T-helper 2 cell treated with Interferon-gamma antibody and Interleukin-4, amounts not matched to agents 5 μg/mL and 100 μg/mL, for 36 hours (primary cell): Measurements from ENCODE around the gene SLC35E2B.

Experiments used
- DNase-seq: peaks from one replicate; pipeline ENCODE4 v3.0.0; 2021; ENCODE audit warnings: low spot score
- H3K27ac Mint-ChIP-seq: one replicate; pipeline ENCODE4 v1.8.0; 2021; ENCODE audit warnings: mild to moderate bottlenecking, mixed read lengths
- H3K27me3 Mint-ChIP-seq: one replicate; pipeline ENCODE4 v1.8.0; 2021; ENCODE audit warnings: low read depth, mixed read lengths
- H3K36me3 Mint-ChIP-seq: one replicate; pipeline ENCODE4 v1.8.0; 2021; ENCODE audit warnings: low read depth, mixed read lengths
- H3K4me1 Mint-ChIP-seq: one replicate; pipeline ENCODE4 v1.8.0; 2021; ENCODE audit warnings: low read depth, mixed read lengths
- H3K4me3 Mint-ChIP-seq: one replicate; pipeline ENCODE4 v1.8.0; 2022; ENCODE audit warnings: mild to moderate bottlenecking, moderate library complexity, mixed read lengths
- H3K9me3 Mint-ChIP-seq: one replicate; pipeline ENCODE4 v1.8.0; 2021; ENCODE audit warnings: mixed read lengths

SLC35E2B gene

GRCh38 chr1:1630191-1630964 lies 62.2 kb downstream of the SLC35E2B start:
- Mint-ChIP-seq H3K36me3 (peaks cover 2% of the 10 kb centered on the region), H3K27ac (peak overlapping the region; percentile 90)

GRCh38 chr1:1629430-1630190 lies 63.0 kb downstream of the SLC35E2B start:
- peak overlapping the region; percentile 48 for H3K4me3 Mint-ChIP-seq
- H3K27ac Mint-ChIP-seq, result peak overlapping the region; percentile 86
- no peak for DNase-seq
- H3K9me3 Mint-ChIP-seq, result no peaks in the 10 kb centered on the region
- H3K4me1 Mint-ChIP-seq, result peaks cover 2% of the 10 kb centered on the region
- H3K36me3 Mint-ChIP-seq, result peaks cover 2% of the 10 kb centered on the region
- peaks cover 4% of the 10 kb centered on the region for H3K27me3 Mint-ChIP-seq

More at GRCh38 chr1:1630191-1630964, 62.2 kb downstream of the SLC35E2B start:
- Mint-ChIP-seq H3K27me3 (peaks cover 4% of the 10 kb centered on the region), H3K4me1 (peaks cover 2% of the 10 kb centered on the region), H3K9me3 (no peaks in the 10 kb centered on the region), H3K4me3 (peak overlapping the region; percentile 83)
- peak; percentile 93 for DNase-seq

- no peak overlapping the region for H3K4me3 Mint-ChIP-seq
- DNase-seq, result no peak
- H3K4me1 Mint-ChIP-seq, result peaks cover 2% of the 10 kb centered on the region
- H3K27ac Mint-ChIP-seq, result no peak overlapping the region
- H3K27me3 Mint-ChIP-seq, result peaks cover 4% of the 10 kb centered on the region
- H3K9me3 Mint-ChIP-seq, result no peaks in the 10 kb centered on the region
- peaks cover 2% of the 10 kb centered on the region for H3K36me3 Mint-ChIP-seq
These were observed 63.7 kb downstream of the SLC35E2B start for GRCh38 chr1:1628754-1629429.

GRCh38 chr1:1627829-1628753 lies 64.5 kb downstream of the SLC35E2B start:
- H3K27ac Mint-ChIP-seq, result no peak overlapping the region
- H3K27me3 Mint-ChIP-seq, result peaks cover 4% of the 10 kb centered on the region
- H3K9me3 Mint-ChIP-seq, result no peaks in the 10 kb centered on the region
- peaks cover 2% of the 10 kb centered on the region for H3K36me3 Mint-ChIP-seq
- DNase-seq, result no peak
- peaks cover 2% of the 10 kb centered on the region for H3K4me1 Mint-ChIP-seq
- no peak overlapping the region for H3K4me3 Mint-ChIP-seq

GRCh38 chr1:1627261-1627828 lies 65.2 kb downstream of the SLC35E2B start:
- Mint-ChIP-seq H3K36me3 (peaks cover 2% of the 10 kb centered on the region), H3K27ac (no peak overlapping the region), H3K27me3 (peaks cover 4% of the 10 kb centered on the region), H3K9me3 (no peaks in the 10 kb centered on the region), H3K4me3 (no peak overlapping the region), H3K4me1 (peaks cover 2% of the 10 kb centered on the region)
- DNase-seq, result no peak

GRCh38 chr1:1626207-1627141 lies 66.1 kb downstream of the SLC35E2B start:
- peaks cover 2% of the 10 kb centered on the region for H3K4me1 Mint-ChIP-seq
- DNase-seq, result no peak
- peaks cover 3% of the 10 kb centered on the region for H3K27me3 Mint-ChIP-seq
- H3K27ac Mint-ChIP-seq, result no peak overlapping the region
- no peaks in the 10 kb centered on the region for H3K9me3 Mint-ChIP-seq
- H3K4me3 Mint-ChIP-seq, result no peak overlapping the region
- peaks cover 2% of the 10 kb centered on the region for H3K36me3 Mint-ChIP-seq

GRCh38 chr1:1625824-1626206 lies 66.8 kb downstream of the SLC35E2B start:
- no peak for DNase-seq
- Mint-ChIP-seq H3K4me1 (peaks cover 2% of the 10 kb centered on the region), H3K27ac (no peak overlapping the region), H3K27me3 (peaks cover 2% of the 10 kb centered on the region), H3K4me3 (no peak overlapping the region), H3K36me3 (peaks cover 2% of the 10 kb centered on the region), H3K9me3 (no peaks in the 10 kb centered on the region)

- H3K9me3 Mint-ChIP-seq, result no peaks in the 10 kb centered on the region
- peaks cover 2% of the 10 kb centered on the region for H3K27me3 Mint-ChIP-seq
- H3K27ac Mint-ChIP-seq, result no peak overlapping the region
- no peak for DNase-seq
- peaks cover 2% of the 10 kb centered on the region for H3K36me3 Mint-ChIP-seq
- no peak overlapping the region for H3K4me3 Mint-ChIP-seq
- H3K4me1 Mint-ChIP-seq, result peaks cover 2% of the 10 kb centered on the region
These were observed 67.2 kb downstream of the SLC35E2B start for GRCh38 chr1:1625404-1625775.

- Mint-ChIP-seq H3K4me3 (no peak overlapping the region), H3K9me3 (no peaks in the 10 kb centered on the region), H3K36me3 (no peaks in the 10 kb centered on the region), H3K27ac (no peak overlapping the region), H3K4me1 (no peaks in the 10 kb centered on the region), H3K27me3 (no peaks in the 10 kb centered on the region)
- DNase-seq, result no peak
These were observed 67.9 kb downstream of the SLC35E2B start for GRCh38 chr1:1624443-1625403.

GRCh38 chr1:1623631-1624442 lies 68.8 kb downstream of the SLC35E2B start:
- no peak overlapping the region for H3K27ac Mint-ChIP-seq
- H3K4me1 Mint-ChIP-seq, result no peaks in the 10 kb centered on the region
- no peak for DNase-seq
- H3K9me3 Mint-ChIP-seq, result no peaks in the 10 kb centered on the region
- no peak overlapping the region for H3K4me3 Mint-ChIP-seq
- no peaks in the 10 kb centered on the region for H3K27me3 Mint-ChIP-seq
- no peaks in the 10 kb centered on the region for H3K36me3 Mint-ChIP-seq

GRCh38 chr1:1623181-1623630 lies 69.4 kb downstream of the SLC35E2B start:
- H3K27ac Mint-ChIP-seq, result no peak overlapping the region
- H3K27me3 Mint-ChIP-seq, result no peaks in the 10 kb centered on the region
- H3K4me3 Mint-ChIP-seq, result no peak overlapping the region
- no peaks in the 10 kb centered on the region for H3K4me1 Mint-ChIP-seq
- H3K36me3 Mint-ChIP-seq, result no peaks in the 10 kb centered on the region
- no peak for DNase-seq
- no peaks in the 10 kb centered on the region for H3K9me3 Mint-ChIP-seq
